NCI-H82 treated with DMSO at 0.1 percent for 48 hours (cell line): ENCODE data around the gene ZBTB34.
A peak's percentile ranks its signal among the peaks of the same experiment; 100 is the strongest.

ENCODE experiments used
- DNase-seq: peaks from one replicate; lab custom pipeline; 2025; ENCODE audit not compliant: unreplicated experiment; lab: John Stamatoyannopoulos, UW

ZBTB34 gene

GRCh38 chr9:126842977-126843799, 17.3 kb upstream of the ZBTB34 start:
- no peak for DNase-seq

GRCh38 chr9:126844085-126844484, 16.4 kb upstream of the ZBTB34 start:
- no peak for DNase-seq

- DNase-seq: no peak
These were observed 13.4 kb upstream of the ZBTB34 start for GRCh38 chr9:126847051-126847450.

GRCh38 chr9:126849591-126850225, 10.7 kb upstream of the ZBTB34 start:
- DNase-seq: no peak

- peak; percentile 44 for DNase-seq
These were observed 9.1 kb upstream of the ZBTB34 start for GRCh38 chr9:126851286-126851880.

- no peak for DNase-seq
These were observed 8.3 kb upstream of the ZBTB34 start for GRCh38 chr9:126852086-126852688.

- DNase-seq: no peak
These were observed 6.8 kb upstream of the ZBTB34 start for GRCh38 chr9:126853667-126854066.

GRCh38 chr9:126854734-126855133, 5.7 kb upstream of the ZBTB34 start:
- DNase-seq: no peak

GRCh38 chr9:126856326-126856877, 4.0 kb upstream of the ZBTB34 start:
- no peak for DNase-seq

- no peak for DNase-seq
These were observed 3.0 kb upstream of the ZBTB34 start for GRCh38 chr9:126857261-126857960.

GRCh38 chr9:126859111-126859510, 1.3 kb upstream of the ZBTB34 start:
- no peak for DNase-seq

GRCh38 chr9:126860757-126861466, 473 bp downstream of the ZBTB34 start:
- no peak for DNase-seq

- DNase-seq: no peak
These were observed 1.3 kb downstream of the ZBTB34 start for GRCh38 chr9:126861707-126862103.

- DNase-seq: no peak
These were observed 1.8 kb downstream of the ZBTB34 start for GRCh38 chr9:126862104-126862761.

GRCh38 chr9:126864771-126865170, 4.3 kb downstream of the ZBTB34 start:
- no peak for DNase-seq

- DNase-seq: no peak
These were observed 8.9 kb downstream of the ZBTB34 start for GRCh38 chr9:126869368-126869767.

GRCh38 chr9:126872516-126872915, 12.1 kb downstream of the ZBTB34 start:
- DNase-seq: no peak

GRCh38 chr9:126874546-126875314, 14.3 kb downstream of the ZBTB34 start:
- DNase-seq: no peak
